Neural progenitor cell (in vitro differentiated cells): ENCODE data around the gene CRISP1. TPM values are rescaled to one million over a fixed set of nuclear protein-coding genes. Genes with fewer than 3 reads are reported as not detected.
"Not testable (repeated sequence)": the region's sequence is repeated elsewhere in the genome, so short reads cannot be mapped to it uniquely, and the experiment has no call there.

Source experiments
- DNase-seq: peaks from one replicate; pipeline ENCODE4 v3.0.0-alpha.2; 2016; ENCODE audit warnings: low spot score
- H2AFZ ChIP-seq: fragments of 200-600 bp; sonication (generic); replicated peaks from 2 replicates; pipeline ENCODE4 v1.6.1; 2016; ENCODE audit warnings: antibody characterized with exemption
- H3F3A ChIP-seq: fragments of 200-600 bp; sonication (generic); 2 replicates; pipeline ENCODE4 v1.6.1; 2016; ENCODE audit warnings: antibody characterized with exemption, low read depth
- H3K27ac ChIP-seq: fragments of 200-600 bp; sonication (generic); 2 replicates; pipeline ENCODE4 v1.5.1; 2016; ENCODE audit warnings: mild to moderate bottlenecking
- H3K27me3 ChIP-seq: fragments of 200-600 bp; sonication (generic); 2 replicates; pipeline ENCODE4 v1.6.1; 2016; ENCODE audit warnings: mild to moderate bottlenecking, moderate library complexity
- H3K36me3 ChIP-seq: fragments of 200-600 bp; sonication (generic); 2 replicates; pipeline ENCODE4 v1.5.1; 2016
- H3K4me1 ChIP-seq: fragments of 200-600 bp; sonication (generic); 2 replicates; pipeline ENCODE4 v1.6.1; 2016; ENCODE audit warnings: mixed run types
- H3K4me2 ChIP-seq: fragments of 200-600 bp; sonication (generic); 2 replicates; pipeline ENCODE4 v1.6.1; 2016
- H3K4me3 ChIP-seq: fragments of 200-600 bp; sonication (generic); 2 replicates; pipeline ENCODE4 v1.5.1; 2016
- H3K79me2 ChIP-seq: fragments of 200-600 bp; sonication (generic); 2 replicates; pipeline ENCODE4 v1.6.1; 2016; ENCODE audit warnings: low read depth
- H3K9ac ChIP-seq: fragments of 200-600 bp; sonication (generic); 2 replicates; pipeline ENCODE4 v1.6.1; 2016
- H3K9me3 ChIP-seq: fragments of 200-600 bp; sonication (generic); 2 replicates; pipeline ENCODE4 v1.5.1; 2016; ENCODE audit warnings: low read depth
- H4K20me1 ChIP-seq: fragments of 200-600 bp; sonication (generic); 2 replicates; pipeline ENCODE4 v1.6.1; 2016; ENCODE audit warnings: low read depth
- H3K27ac Mint-ChIP-seq: 3 replicates; pipeline ENCODE4 v1.8.0; 2021; ENCODE audit warnings: mixed read lengths
- H3K27me3 Mint-ChIP-seq: 2 replicates; pipeline ENCODE4 v1.8.0; 2022; ENCODE audit warnings: low read depth, mild to moderate bottlenecking, inconsistent platforms, moderate library complexity, mixed read lengths; ENCODE audit not compliant: insufficient read depth
- H3K36me3 Mint-ChIP-seq: 3 replicates; pipeline ENCODE4 v1.8.0; 2021; ENCODE audit warnings: mixed read lengths
- H3K4me1 Mint-ChIP-seq: 3 replicates; pipeline ENCODE4 v1.8.0; 2021; ENCODE audit warnings: mixed read lengths
- H3K4me3 Mint-ChIP-seq: 3 replicates; pipeline ENCODE4 v1.8.0; 2021; ENCODE audit warnings: mild to moderate bottlenecking, moderate library complexity, mixed read lengths
- H3K9me3 Mint-ChIP-seq: 3 replicates; pipeline ENCODE4 v1.8.0; 2020; ENCODE audit warnings: mixed read lengths
- CTCF ChIP-seq: fragments of 200-600 bp; sonication (generic); IDR thresholded peaks from 2 replicates; pipeline ENCODE4 v1.5.1; 2017; ENCODE audit warnings: antibody characterized with exemption, mild to moderate bottlenecking
- EZH2 ChIP-seq: fragments of 200-600 bp; sonication (generic); IDR thresholded peaks from 2 replicates; pipeline ENCODE4 v1.6.1; 2017; ENCODE audit warnings: antibody characterized with exemption, mild to moderate bottlenecking, moderate library complexity
- EZH2phosphoT487 ChIP-seq: fragments of 200-600 bp; sonication (generic); IDR thresholded peaks from 2 replicates; pipeline ENCODE4 v1.6.1; 2017; ENCODE audit warnings: antibody characterized with exemption
- total RNA-seq: library from RNA; depleted of rRNA; stranded (reverse); fragments of >200 nt; gene quantifications from 2 replicates; pipeline ENCODE4 v1.2.3, GENCODE V29; 2015; ENCODE audit warnings: low replicate concordance

Gene CRISP1
- total RNA-seq, 1 donor from 2014 or later, result not detected

- no peak for TF ChIP-seq CTCF
- Histone ChIP-seq H3K27me3 (no peaks in the 10 kb centered on the region), H3K36me3 (no peaks in the 10 kb centered on the region), H3K9ac (no peak overlapping the region), H4K20me1 (no peaks in the 10 kb centered on the region), H3K27ac (no peak overlapping the region), H3K4me3 (no peak overlapping the region), H3K4me2 (no peak overlapping the region), H2AFZ (no peak overlapping the region), H3K79me2 (no peaks in the 10 kb centered on the region), H3K9me3 (no peaks in the 10 kb centered on the region), H3K4me1 (no peaks in the 10 kb centered on the region), H3F3A (no peaks in the 10 kb centered on the region)
- Mint-ChIP-seq H3K4me3 (no peak overlapping the region), H3K27ac (no peak overlapping the region), H3K4me1 (no peaks in the 10 kb centered on the region), H3K27me3 (no peaks in the 10 kb centered on the region), H3K9me3 (no peaks in the 10 kb centered on the region), H3K36me3 (no peaks in the 10 kb centered on the region)
- DNase-seq, result no peak
Measured at GRCh38 chr6:49806145-49806544, 60.2 kb downstream of the CRISP1 start.

- Histone ChIP-seq H3K4me1 (no peaks in the 10 kb centered on the region), H3K4me2 (no peak overlapping the region), H3K79me2 (no peaks in the 10 kb centered on the region), H3K27me3 (no peaks in the 10 kb centered on the region), H2AFZ (no peak overlapping the region), H3K9me3 (no peaks in the 10 kb centered on the region), H3F3A (no peaks in the 10 kb centered on the region), H3K27ac (no peak overlapping the region), H3K9ac (no peak overlapping the region), H3K36me3 (no peaks in the 10 kb centered on the region), H4K20me1 (no peaks in the 10 kb centered on the region), H3K4me3 (no peak overlapping the region)
- Mint-ChIP-seq H3K27me3 (no peaks in the 10 kb centered on the region), H3K4me1 (no peaks in the 10 kb centered on the region), H3K4me3 (no peak overlapping the region), H3K27ac (no peak overlapping the region), H3K36me3 (no peaks in the 10 kb centered on the region), H3K9me3 (no peaks in the 10 kb centered on the region)
- no peak for DNase-seq
- TF ChIP-seq EZH2 (no peak), CTCF (no peak), EZH2phosphoT487 (no peak)
Measured at GRCh38 chr6:49805246-49805645, 61.1 kb downstream of the CRISP1 start.

- Histone ChIP-seq H3K9ac (no peak overlapping the region), H3K4me1 (peaks cover 3% of the 10 kb centered on the region), H3K36me3 (no peaks in the 10 kb centered on the region), H3F3A (no peaks in the 10 kb centered on the region), H3K27ac (no peak overlapping the region), H3K9me3 (no peaks in the 10 kb centered on the region), H3K79me2 (no peaks in the 10 kb centered on the region), H3K4me2 (no peak overlapping the region), H2AFZ (no peak overlapping the region), H3K4me3 (no peak overlapping the region), H4K20me1 (no peaks in the 10 kb centered on the region), H3K27me3 (no peaks in the 10 kb centered on the region)
- TF ChIP-seq EZH2 (no peak), CTCF (no peak), EZH2phosphoT487 (no peak)
- Mint-ChIP-seq H3K27me3 (no peaks in the 10 kb centered on the region), H3K36me3 (no peaks in the 10 kb centered on the region), H3K4me1 (no peaks in the 10 kb centered on the region), H3K4me3 (no peak overlapping the region), H3K27ac (no peak overlapping the region), H3K9me3 (no peaks in the 10 kb centered on the region)
- DNase-seq, result no peak
Measured at GRCh38 chr6:49801525-49801924, 64.8 kb downstream of the CRISP1 start.

DNA sequence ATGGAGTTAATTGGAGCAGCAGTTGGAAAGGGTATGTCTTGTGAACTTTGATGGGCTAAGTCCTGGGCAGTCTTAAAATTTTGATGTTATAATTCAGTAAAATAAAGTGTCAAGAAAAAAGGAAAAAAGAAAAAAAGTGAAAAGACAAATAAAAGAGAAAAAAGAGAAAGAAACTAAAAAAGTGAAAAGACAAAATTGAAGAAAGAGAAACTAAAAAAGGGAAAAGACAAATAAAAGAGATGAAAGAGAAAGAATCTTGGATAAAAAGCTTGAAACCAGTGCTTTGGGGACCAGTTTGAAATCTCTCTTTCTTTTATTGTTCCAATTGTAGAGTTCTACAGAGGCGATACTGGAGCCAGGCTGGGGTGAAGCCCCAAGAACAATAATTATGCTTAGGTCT, 67.2 kb downstream of the CRISP1 start:
- no peak for DNase-seq
- Mint-ChIP-seq H3K36me3 (no peaks in the 10 kb centered on the region), H3K4me3 (no peak overlapping the region), H3K9me3 (peaks cover 3% of the 10 kb centered on the region), H3K4me1 (no peaks in the 10 kb centered on the region), H3K27me3 (no peaks in the 10 kb centered on the region), H3K27ac (no peak overlapping the region)
- no peaks in the 10 kb centered on the region for H4K20me1 ChIP-seq
- no peaks in the 10 kb centered on the region for H3K27me3 ChIP-seq
- no peak overlapping the region for H3K4me2 ChIP-seq
- no peak overlapping the region for H3K4me3 ChIP-seq
- no peak overlapping the region for H3K9ac ChIP-seq
- peak overlapping the region; percentile 59 for H2AFZ ChIP-seq
- no peaks in the 10 kb centered on the region for H3K9me3 ChIP-seq
- no peaks in the 10 kb centered on the region for H3K36me3 ChIP-seq
- H3K27ac ChIP-seq, result no peak overlapping the region
- peaks cover 3% of the 10 kb centered on the region for H3K4me1 ChIP-seq
- no peaks in the 10 kb centered on the region for H3F3A ChIP-seq
- no peaks in the 10 kb centered on the region for H3K79me2 ChIP-seq
- TF ChIP-seq EZH2, result no peak
- no peak for TF ChIP-seq EZH2phosphoT487
- no peak for TF ChIP-seq CTCF

DNA sequence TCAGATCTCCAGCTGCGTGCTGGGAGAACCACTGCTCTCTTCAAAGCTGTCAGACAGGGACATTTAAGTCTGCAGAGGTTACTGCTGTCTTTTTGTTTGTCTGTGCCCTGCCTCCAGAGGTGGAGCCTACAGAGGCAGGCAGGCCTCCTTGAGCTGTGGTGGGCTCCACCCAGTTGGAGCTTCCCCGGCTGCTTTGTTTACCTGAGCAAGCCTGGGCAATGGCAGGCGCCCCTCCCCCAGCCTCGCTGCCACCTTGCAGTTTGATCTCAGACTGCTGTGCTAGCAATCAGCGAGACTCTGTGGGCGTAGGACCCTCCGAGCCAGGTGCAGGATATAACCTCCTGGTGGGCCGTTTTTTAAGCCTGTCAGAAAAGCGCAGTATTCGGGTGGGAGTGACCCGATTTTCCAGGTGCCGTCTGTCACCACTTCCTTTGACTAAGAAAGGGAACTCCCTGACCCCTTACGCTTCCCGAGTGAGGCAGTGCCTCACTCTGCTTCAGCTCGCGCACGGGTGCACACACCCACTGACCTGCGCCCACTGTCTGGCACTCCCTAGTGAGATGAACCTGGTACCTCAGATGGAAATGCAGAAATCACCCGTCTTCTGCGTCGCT, 69.4 kb downstream of the CRISP1 start:
- Histone ChIP-seq H3K4me3 (peak overlapping the region; percentile 52), H2AFZ (peak overlapping the region; percentile 91)
- not testable (repeated sequence) for H3K27me3 Mint-ChIP-seq

More for the DNA sequence above, 69.4 kb downstream of the CRISP1 start:
- H4K20me1 ChIP-seq, H3K4me1 ChIP-seq, H3K27ac ChIP-seq, H3K36me3 Mint-ChIP-seq, H3K9me3 Mint-ChIP-seq, H3K9ac ChIP-seq, H3K36me3 ChIP-seq, H3K4me1 Mint-ChIP-seq, H3K9me3 ChIP-seq, H3F3A ChIP-seq, H3K79me2 ChIP-seq, H3K27ac Mint-ChIP-seq, H3K27me3 ChIP-seq: not testable (repeated sequence)
- peak; percentile 3 for DNase-seq
- peak overlapping the region; percentile 76 for H3K4me2 ChIP-seq
- H3K4me3 Mint-ChIP-seq, result peak overlapping the region; percentile 69
